GM19397 (cell line): Measurements from ENCODE around the gene FGF22.
A peak's percentile ranks its signal among the peaks of the same experiment; 100 is the strongest.
"Not testable (repeated sequence)": the region's sequence is repeated elsewhere in the genome, so short reads cannot be mapped to it uniquely, and the experiment has no call there.

ENCODE experiments used
- ATAC-seq: cut with Tn5 transposase; IDR thresholded peaks from one replicate; pipeline ENCODE4 v1.9.1; 2021; ENCODE audit warnings: mild to moderate bottlenecking, moderate library complexity; ENCODE audit not compliant: unreplicated experiment

Gene FGF22

GRCh38 chr19:658059-658839 is 18.6 kb downstream of the FGF22 start:
- no peak for ATAC-seq

GRCh38 chr19:658916-659839 is 19.5 kb downstream of the FGF22 start:
- ATAC-seq, result no peak

- no peak for ATAC-seq
Measured at GRCh38 chr19:660793-661426, 21.2 kb downstream of the FGF22 start.

GRCh38 chr19:661427-662196 is 21.9 kb downstream of the FGF22 start:
- no peak for ATAC-seq

GRCh38 chr19:662207-662961 is 22.7 kb downstream of the FGF22 start:
- peak; percentile 12 for ATAC-seq

- ATAC-seq, result peak; percentile 65
Measured at GRCh38 chr19:662962-663681, 23.4 kb downstream of the FGF22 start, which contains the start of gene RNF126. RNF126 (minus strand) TSS chr19:663214; CDS start chr19:663121, 93 bp downstream.

- no peak for ATAC-seq
Measured at GRCh38 chr19:663682-664117, 24.0 kb downstream of the FGF22 start.

- ATAC-seq, result no peak
Measured at GRCh38 chr19:664913-665443, 25.3 kb downstream of the FGF22 start.

- not testable (repeated sequence) for ATAC-seq
Measured at GRCh38 chr19:666985-667573, 27.4 kb downstream of the FGF22 start.

GRCh38 chr19:668675-669434 is 29.2 kb downstream of the FGF22 start:
- ATAC-seq, result not testable (repeated sequence)

GRCh38 chr19:670609-671075 is 31.0 kb downstream of the FGF22 start:
- no peak for ATAC-seq

GRCh38 chr19:674282-675151 is 34.8 kb downstream of the FGF22 start:
- no peak for ATAC-seq

GRCh38 chr19:676007-676338 is 36.3 kb downstream of the FGF22 start:
- no peak for ATAC-seq

GRCh38 chr19:676339-677105 is 36.8 kb downstream of the FGF22 start, which contains the start of gene FSTL3:
FSTL3 (plus strand) TSS chr19:676392; CDS start chr19:676424, 32 bp downstream.
- no peak for ATAC-seq

GRCh38 chr19:677201-677600 is 37.5 kb downstream of the FGF22 start:
- no peak for ATAC-seq
